SK-MEL-5 (cell line): ENCODE results near the gene PROSER2. TPM values are rescaled to one million over a fixed set of nuclear protein-coding genes. Genes with fewer than 3 reads are reported as not detected.

Experiments
- DNase-seq: peaks from one replicate; pipeline ENCODE4 v3.0.0-alpha.2; 2016; ENCODE audit warnings: low read depth, low spot score
- in situ Hi-C: cut with HindIII; loops from 2 replicates; pipeline ENCODE4 v1.10.0; 2016; ENCODE audit warnings: low sequenced_read_pairs, high pct_unique_total_duplicates, low pct_unique_long_range_greater_than_20kb
- total RNA-seq: library from RNA; depleted of rRNA; stranded (reverse); fragments of >200 nt; shearing (Covaris generic); gene quantifications from 2 replicates; pipeline ENCODE4 v1.2.3, GENCODE V29; 2014; rRNA removed

The PROSER2 gene
- total RNA-seq, 1 experiment from 2014 or later: 4.4 TPM

GRCh38 chr10:11907914-11908313 lies 84.8 kb downstream of the PROSER2 start:
- in situ Hi-C loops: no loop called here
- DNase-seq: no peak

GRCh38 chr10:11908536-11908935 lies 85.4 kb downstream of the PROSER2 start:
- in situ Hi-C loops: no loop called here

GRCh38 chr10:11908991-11909390 lies 85.8 kb downstream of the PROSER2 start:
- no peak for DNase-seq
- in situ Hi-C loops: no loop called here

More at GRCh38 chr10:11908536-11908935, 85.4 kb downstream of the PROSER2 start:
- no peak for DNase-seq

GRCh38 chr10:11909618-11910017 lies 86.5 kb downstream of the PROSER2 start:
- DNase-seq: no peak
- in situ Hi-C loops: no loop called here

- in situ Hi-C loops: no loop called here
Measured at GRCh38 chr10:11910102-11910501, 86.9 kb downstream of the PROSER2 start.

GRCh38 chr10:11913079-11913641 lies 90.0 kb downstream of the PROSER2 start:
- DNase-seq: no peak
- in situ Hi-C loops: no loop called here

More at GRCh38 chr10:11910102-11910501, 86.9 kb downstream of the PROSER2 start:
- no peak for DNase-seq

- in situ Hi-C loops: no loop called here
- no peak for DNase-seq
Measured at GRCh38 chr10:11918384-11918783, 95.2 kb downstream of the PROSER2 start.

- in situ Hi-C loops: no loop called here
- no peak for DNase-seq
Measured at GRCh38 chr10:11919271-11919670, 96.1 kb downstream of the PROSER2 start.

Other genes with a start within 250 kb of the PROSER2 start
- gene USP6NL, start 211.7 kb upstream of the PROSER2 start, total RNA-seq: 32.6 and 33.8 TPM in 2 replicates
- gene ECHDC3, start 81.0 kb upstream of the PROSER2 start, total RNA-seq: 4.4 and 8.5 TPM in 2 replicates
- 12.0 and 12.4 TPM in 2 replicates for gene UPF2, start 219.5 kb downstream of the PROSER2 start, total RNA-seq
- 17.8 and 18.1 TPM in 2 replicates for gene DHTKD1, start 245.6 kb downstream of the PROSER2 start, total RNA-seq